ENCODE results near the gene CARMIL1.

Gene CARMIL1

DNA sequence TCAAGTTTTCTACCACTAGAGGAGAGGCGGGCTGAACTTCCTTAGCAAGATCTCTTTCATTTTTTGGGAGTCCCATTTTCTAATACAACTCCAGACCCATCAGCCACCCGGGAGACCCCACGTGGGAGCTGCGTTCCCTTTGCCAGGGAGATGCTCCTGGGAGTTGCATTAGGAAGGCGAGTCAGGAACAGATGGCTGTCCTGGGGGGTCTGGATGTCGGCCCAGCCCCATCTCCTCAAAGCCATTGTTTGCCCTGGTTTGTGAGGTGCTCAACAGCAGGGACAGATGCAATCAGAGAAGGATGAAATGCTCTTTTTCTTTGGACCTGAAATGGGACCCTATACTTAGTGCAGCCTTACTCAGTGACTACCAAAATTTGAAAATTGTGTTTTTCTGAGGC, 39.4 kb downstream of the CARMIL1 start:
- Histone ChIP-seq H4K20me1 (ENCODE audit: insufficient read depth) (no peaks in the 10 kb centered on the region), H3K4me2 (no peak overlapping the region), H3K79me2 (ENCODE audit: insufficient read depth, low read depth) (peaks cover 13% of the 10 kb centered on the region; the same call in 1 of the 2 replicates), H3K27ac (no peak overlapping the region), H2AFZ (ENCODE audit: low read depth) (no peak overlapping the region), H3K27me3 (ENCODE audit: insufficient read depth, low read depth) (no peaks in the 10 kb centered on the region), H3K4me3 (IDR thresholded peaks at IDR 0.05; ENCODE audit: insufficient read depth, low read depth, low read length) (no peak overlapping the region), H3K36me3 (ENCODE audit: insufficient read depth) (no peaks in the 10 kb centered on the region), H3K9ac (no peak overlapping the region), H3K4me1 (ENCODE audit: low read depth, poor library complexity, severe bottlenecking) (no peaks in the 10 kb centered on the region)
- TF ChIP-seq CTCF (conservative IDR thresholded peaks at IDR 0.05; ENCODE audit: low read depth, low read length) = no peak

DNA sequence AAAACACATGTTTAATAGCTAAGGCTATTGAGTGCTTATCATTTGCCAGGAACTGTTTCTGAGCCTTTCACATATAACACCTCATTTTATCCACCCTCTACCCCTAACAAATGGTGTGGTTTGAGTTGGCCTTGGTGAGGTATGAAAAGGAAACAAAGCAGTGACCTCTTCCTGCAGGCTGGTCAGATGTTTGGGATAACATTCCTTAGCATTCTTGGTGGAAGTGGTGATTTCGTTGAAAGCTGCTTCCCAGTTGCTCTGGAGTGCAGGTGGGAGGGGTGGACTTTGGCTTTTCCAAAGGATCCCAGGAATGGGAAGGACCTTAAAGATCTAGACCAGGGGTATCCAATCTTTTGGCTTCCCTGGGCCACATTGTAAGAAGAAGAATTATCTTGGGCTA, 41.3 kb downstream of the CARMIL1 start:
- Histone ChIP-seq H3K9ac (no peak overlapping the region), H3K4me2 (no peak overlapping the region), H3K4me1 (ENCODE audit: low read depth, poor library complexity, severe bottlenecking) (no peaks in the 10 kb centered on the region), H4K20me1 (ENCODE audit: insufficient read depth) (no peaks in the 10 kb centered on the region), H3K79me2 (ENCODE audit: insufficient read depth, low read depth) (peaks cover 17% of the 10 kb centered on the region; the same call in 1 of the 2 replicates), H3K27me3 (ENCODE audit: insufficient read depth, low read depth) (no peaks in the 10 kb centered on the region), H2AFZ (ENCODE audit: low read depth) (no peak overlapping the region), H3K36me3 (ENCODE audit: insufficient read depth) (no peaks in the 10 kb centered on the region), H3K4me3 (IDR thresholded peaks at IDR 0.05; ENCODE audit: insufficient read depth, low read depth, low read length) (no peak overlapping the region), H3K27ac (no peak overlapping the region)
- TF ChIP-seq CTCF (conservative IDR thresholded peaks at IDR 0.05; ENCODE audit: low read depth, low read length) = no peak

GRCh38 chr6:25322692-25323091, 43.5 kb downstream of the CARMIL1 start:
- H2AFZ ChIP-seq (ENCODE audit: low read depth) = no peak overlapping the region
- H3K4me1 ChIP-seq (ENCODE audit: low read depth, poor library complexity, severe bottlenecking) = no peaks in the 10 kb centered on the region
- no peak for TF ChIP-seq CTCF (conservative IDR thresholded peaks at IDR 0.05; ENCODE audit: low read depth, low read length)
- peaks cover 18% of the 10 kb centered on the region; the same call in 1 of the 2 replicates for H3K79me2 ChIP-seq (ENCODE audit: insufficient read depth, low read depth)
- no peak overlapping the region for H3K27ac ChIP-seq
- H3K27me3 ChIP-seq (ENCODE audit: insufficient read depth, low read depth) = no peaks in the 10 kb centered on the region
- no peaks in the 10 kb centered on the region for H3K36me3 ChIP-seq (ENCODE audit: insufficient read depth)
- no peaks in the 10 kb centered on the region for H4K20me1 ChIP-seq (ENCODE audit: insufficient read depth)
- no peak overlapping the region for H3K4me3 ChIP-seq (IDR thresholded peaks at IDR 0.05; ENCODE audit: insufficient read depth, low read depth, low read length)
- no peak overlapping the region for H3K9ac ChIP-seq
- no peak overlapping the region for H3K4me2 ChIP-seq

GRCh38 chr6:25324066-25324762, 45.0 kb downstream of the CARMIL1 start:
- H3K4me1 ChIP-seq (ENCODE audit: low read depth, poor library complexity, severe bottlenecking) = no peaks in the 10 kb centered on the region
- H3K9ac ChIP-seq = no peak overlapping the region
- no peak overlapping the region for H3K4me2 ChIP-seq
- no peaks in the 10 kb centered on the region for H3K36me3 ChIP-seq (ENCODE audit: insufficient read depth)
- no peak overlapping the region for H3K4me3 ChIP-seq (IDR thresholded peaks at IDR 0.05; ENCODE audit: insufficient read depth, low read depth, low read length)
- TF ChIP-seq CTCF (conservative IDR thresholded peaks at IDR 0.05; ENCODE audit: low read depth, low read length) = no peak
- H3K27me3 ChIP-seq (ENCODE audit: insufficient read depth, low read depth) = no peaks in the 10 kb centered on the region
- H4K20me1 ChIP-seq (ENCODE audit: insufficient read depth) = no peaks in the 10 kb centered on the region
- 0 out of 2 replicates have a peak, but pooled peaks cover 14% of the 10 kb centered on the region for H3K79me2 ChIP-seq (ENCODE audit: insufficient read depth, low read depth)
- no peak overlapping the region for H3K27ac ChIP-seq
- H2AFZ ChIP-seq (ENCODE audit: low read depth) = no peak overlapping the region

Measured in KMS-11 (cell line).